Gastrocnemius medialis (tissue), 4 donors: ENCODE results near the gene SMARCD1.

Source experiments
- POLR2A ChIP-seq, 2 donors: fragments of 450-650 bp; IDR thresholded peaks; one replicate each; pipeline ENCODE4 v1.6.1; 2017; ENCODE audit warnings: antibody characterized with exemption in 2 of 2, mild to moderate bottlenecking in 2 of 2, moderate library complexity in 2 of 2
- TF ChIP-seq, protein P1 (sequence below), 5 experiments: fragments of 450-650 bp in 3 of 5; fragments of 200-600 bp in 2 of 5; sonication (generic) in 2 of 5; IDR thresholded peaks in 4 of 5; conservative IDR thresholded peaks in 1 of 5; 1 replicate in 4 of 5; 2 replicates in 1 of 5; pipeline ENCODE4 v1.5.1; 2016 to 2019; ENCODE audit warnings: antibody characterized with exemption in 5 of 5, mild to moderate bottlenecking in 3 of 5, moderate library complexity in 3 of 5

DNA sequence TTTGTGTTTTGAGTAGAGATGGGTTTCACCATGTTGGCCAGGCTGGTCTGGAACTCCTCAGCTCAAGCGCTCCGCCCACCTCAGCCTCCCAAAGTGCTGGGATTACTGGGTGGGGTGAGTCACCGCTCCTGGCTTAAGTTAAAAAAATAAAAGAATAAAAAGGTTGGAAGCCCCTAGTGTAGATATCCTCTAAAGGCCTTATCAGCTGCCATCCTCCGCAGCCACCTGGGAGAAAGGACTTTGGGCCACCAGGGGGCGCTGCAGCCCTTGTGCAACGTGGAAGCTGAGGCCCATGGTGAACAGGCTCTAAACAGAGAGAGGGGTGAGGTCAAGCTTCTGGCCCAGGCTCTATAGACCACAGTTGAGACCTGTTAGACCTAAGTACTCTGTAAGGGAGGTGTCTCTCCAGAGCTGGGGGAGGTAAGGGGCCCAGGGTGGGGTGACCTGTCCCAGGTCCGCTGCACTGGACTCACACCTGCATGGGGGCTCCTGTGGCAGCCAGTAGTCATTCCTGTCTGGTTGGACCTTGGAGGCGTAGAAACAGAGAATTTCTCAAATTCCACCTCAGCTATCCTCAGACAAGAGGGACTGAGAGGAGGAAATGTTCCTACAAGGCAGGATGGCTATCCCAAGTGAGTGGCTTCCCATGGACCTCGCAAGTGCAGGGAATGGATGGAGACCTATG, 45.8 kb upstream of the SMARCD1 start:
- TF ChIP-seq, protein P1, sequence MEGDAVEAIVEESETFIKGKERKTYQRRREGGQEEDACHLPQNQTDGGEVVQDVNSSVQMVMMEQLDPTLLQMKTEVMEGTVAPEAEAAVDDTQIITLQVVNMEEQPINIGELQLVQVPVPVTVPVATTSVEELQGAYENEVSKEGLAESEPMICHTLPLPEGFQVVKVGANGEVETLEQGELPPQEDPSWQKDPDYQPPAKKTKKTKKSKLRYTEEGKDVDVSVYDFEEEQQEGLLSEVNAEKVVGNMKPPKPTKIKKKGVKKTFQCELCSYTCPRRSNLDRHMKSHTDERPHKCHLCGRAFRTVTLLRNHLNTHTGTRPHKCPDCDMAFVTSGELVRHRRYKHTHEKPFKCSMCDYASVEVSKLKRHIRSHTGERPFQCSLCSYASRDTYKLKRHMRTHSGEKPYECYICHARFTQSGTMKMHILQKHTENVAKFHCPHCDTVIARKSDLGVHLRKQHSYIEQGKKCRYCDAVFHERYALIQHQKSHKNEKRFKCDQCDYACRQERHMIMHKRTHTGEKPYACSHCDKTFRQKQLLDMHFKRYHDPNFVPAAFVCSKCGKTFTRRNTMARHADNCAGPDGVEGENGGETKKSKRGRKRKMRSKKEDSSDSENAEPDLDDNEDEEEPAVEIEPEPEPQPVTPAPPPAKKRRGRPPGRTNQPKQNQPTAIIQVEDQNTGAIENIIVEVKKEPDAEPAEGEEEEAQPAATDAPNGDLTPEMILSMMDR (IDR thresholded peaks at IDR 0.05 in 4 of 5, conservative IDR thresholded peaks at IDR 0.05 in 1 of 5), result peak; percentile 67 to 90 (median 80)
- TF ChIP-seq POLR2A (IDR thresholded peaks at IDR 0.05), result no peak
